Measurements from ENCODE around the gene RNF183. TPM values are rescaled to one million over a fixed set of nuclear protein-coding genes. Genes with fewer than 3 reads are reported as not detected.

The RNF183 gene
- total RNA-seq, 1 donor from 2014 or later = not detected

- no peak for DNase-seq (ENCODE audit: extremely low spot score, unreplicated experiment)
- Mint-ChIP-seq H3K36me3 (ENCODE audit: unreplicated experiment) (no peaks in the 10 kb centered on the region), H3K4me3 (ENCODE audit: unreplicated experiment) (peak within 1 kb of the TSS; percentile 60), H3K27ac (ENCODE audit: unreplicated experiment) (no peak within 1 kb of the TSS), H3K27me3 (ENCODE audit: unreplicated experiment) (peaks cover 61% of the 10 kb centered on the region), H3K4me1 (ENCODE audit: unreplicated experiment) (peaks cover 14% of the 10 kb centered on the region), H3K9me3 (ENCODE audit: unreplicated experiment) (no peaks in the 10 kb centered on the region)
- no peak for TF ChIP-seq CTCF (IDR thresholded peaks at IDR 0.05)
Measured at GRCh38 chr9:113349445-113350094, 46.4 kb upstream of the RNF183 start, which contains the start of gene BSPRY. BSPRY (plus strand) TSS chr9:113349541; CDS start chr9:113349580, 39 bp downstream.

- no peak overlapping the region for H3K27ac Mint-ChIP-seq (ENCODE audit: unreplicated experiment)
- H3K4me3 Mint-ChIP-seq (ENCODE audit: unreplicated experiment) = peak overlapping the region; percentile 57
- peaks cover 14% of the 10 kb centered on the region for H3K4me1 Mint-ChIP-seq (ENCODE audit: unreplicated experiment)
- H3K36me3 Mint-ChIP-seq (ENCODE audit: unreplicated experiment) = no peaks in the 10 kb centered on the region
- H3K27me3 Mint-ChIP-seq (ENCODE audit: unreplicated experiment) = peaks cover 56% of the 10 kb centered on the region
- no peak for TF ChIP-seq CTCF (IDR thresholded peaks at IDR 0.05)
- H3K9me3 Mint-ChIP-seq (ENCODE audit: unreplicated experiment) = no peaks in the 10 kb centered on the region
- DNase-seq (ENCODE audit: extremely low spot score, unreplicated experiment) = no peak
Measured at GRCh38 chr9:113349066-113349444, 45.9 kb upstream of the RNF183 start.

GRCh38 chr9:113348437-113348836 is 45.3 kb upstream of the RNF183 start:
- no peak for TF ChIP-seq CTCF (IDR thresholded peaks at IDR 0.05)
- H3K9me3 Mint-ChIP-seq (ENCODE audit: unreplicated experiment) = no peaks in the 10 kb centered on the region
- H3K27ac Mint-ChIP-seq (ENCODE audit: unreplicated experiment) = no peak overlapping the region
- no peak overlapping the region for H3K4me3 Mint-ChIP-seq (ENCODE audit: unreplicated experiment)
- H3K27me3 Mint-ChIP-seq (ENCODE audit: unreplicated experiment) = peaks cover 52% of the 10 kb centered on the region
- no peak for DNase-seq (ENCODE audit: extremely low spot score, unreplicated experiment)
- H3K36me3 Mint-ChIP-seq (ENCODE audit: unreplicated experiment) = no peaks in the 10 kb centered on the region
- H3K4me1 Mint-ChIP-seq (ENCODE audit: unreplicated experiment) = peaks cover 20% of the 10 kb centered on the region

- Mint-ChIP-seq H3K9me3 (ENCODE audit: unreplicated experiment) (no peaks in the 10 kb centered on the region), H3K4me3 (ENCODE audit: unreplicated experiment) (no peak overlapping the region), H3K36me3 (ENCODE audit: unreplicated experiment) (no peaks in the 10 kb centered on the region), H3K27me3 (ENCODE audit: unreplicated experiment) (peaks cover 30% of the 10 kb centered on the region), H3K4me1 (ENCODE audit: unreplicated experiment) (peaks cover 20% of the 10 kb centered on the region), H3K27ac (ENCODE audit: unreplicated experiment) (no peak overlapping the region)
- no peak for DNase-seq (ENCODE audit: extremely low spot score, unreplicated experiment)
- no peak for TF ChIP-seq CTCF (IDR thresholded peaks at IDR 0.05)
Measured at GRCh38 chr9:113345671-113346070, 42.5 kb upstream of the RNF183 start.

GRCh38 chr9:113345190-113345589 is 42.0 kb upstream of the RNF183 start:
- no peak for DNase-seq (ENCODE audit: extremely low spot score, unreplicated experiment)
- TF ChIP-seq CTCF (IDR thresholded peaks at IDR 0.05) = no peak
- H3K4me3 Mint-ChIP-seq (ENCODE audit: unreplicated experiment) = no peak overlapping the region
- H3K4me1 Mint-ChIP-seq (ENCODE audit: unreplicated experiment) = peaks cover 20% of the 10 kb centered on the region
- H3K36me3 Mint-ChIP-seq (ENCODE audit: unreplicated experiment) = no peaks in the 10 kb centered on the region
- peak overlapping the region; percentile 20 for H3K27ac Mint-ChIP-seq (ENCODE audit: unreplicated experiment)
- no peaks in the 10 kb centered on the region for H3K9me3 Mint-ChIP-seq (ENCODE audit: unreplicated experiment)
- H3K27me3 Mint-ChIP-seq (ENCODE audit: unreplicated experiment) = peaks cover 25% of the 10 kb centered on the region
